GM12875 (cell line): ENCODE measurements around the gene ZCCHC17.
"Not testable (repeated sequence)": the region's sequence is repeated elsewhere in the genome, so short reads cannot be mapped to it uniquely, and the experiment has no call there.

Experiments used
- H3K4me3 ChIP-seq: one replicate; pipeline ENCODE4 v1.5.1; 2011; ENCODE audit warnings: low read depth, low read length, control low read depth
- CTCF ChIP-seq: IDR thresholded peaks from 2 replicates; pipeline ENCODE4 v1.5.1; 2011; ENCODE audit warnings: low read depth, mild to moderate bottlenecking, control low read depth, inconsistent platforms, low read length, moderate library complexity, borderline replicate concordance; ENCODE audit not compliant: insufficient read depth

ZCCHC17 gene

GRCh38 chr1:31381394-31382294 lies 84.8 kb downstream of the ZCCHC17 start:
- no peak for TF ChIP-seq CTCF
- H3K4me3 ChIP-seq = no peak overlapping the region

GRCh38 chr1:31382379-31382989 lies 85.7 kb downstream of the ZCCHC17 start:
- no peak for TF ChIP-seq CTCF

GRCh38 chr1:31383967-31384366 lies 87.1 kb downstream of the ZCCHC17 start:
- no peak for TF ChIP-seq CTCF
- no peak overlapping the region for H3K4me3 ChIP-seq

More at GRCh38 chr1:31382379-31382989, 85.7 kb downstream of the ZCCHC17 start:
- H3K4me3 ChIP-seq = no peak overlapping the region

- H3K4me3 ChIP-seq = not testable (repeated sequence)
Measured at GRCh38 chr1:31386576-31387243, 89.9 kb downstream of the ZCCHC17 start.

GRCh38 chr1:31387612-31388011 lies 90.8 kb downstream of the ZCCHC17 start:
- H3K4me3 ChIP-seq = no peak overlapping the region
- TF ChIP-seq CTCF = no peak

- no peak for TF ChIP-seq CTCF
- H3K4me3 ChIP-seq = no peak overlapping the region
Measured at GRCh38 chr1:31389616-31390015, 92.8 kb downstream of the ZCCHC17 start.

GRCh38 chr1:31390071-31390470 lies 93.2 kb downstream of the ZCCHC17 start:
- no peak for TF ChIP-seq CTCF
- H3K4me3 ChIP-seq = no peak overlapping the region
